ENCODE measurements around the gene PSMD11.

The PSMD11 gene

DNA sequence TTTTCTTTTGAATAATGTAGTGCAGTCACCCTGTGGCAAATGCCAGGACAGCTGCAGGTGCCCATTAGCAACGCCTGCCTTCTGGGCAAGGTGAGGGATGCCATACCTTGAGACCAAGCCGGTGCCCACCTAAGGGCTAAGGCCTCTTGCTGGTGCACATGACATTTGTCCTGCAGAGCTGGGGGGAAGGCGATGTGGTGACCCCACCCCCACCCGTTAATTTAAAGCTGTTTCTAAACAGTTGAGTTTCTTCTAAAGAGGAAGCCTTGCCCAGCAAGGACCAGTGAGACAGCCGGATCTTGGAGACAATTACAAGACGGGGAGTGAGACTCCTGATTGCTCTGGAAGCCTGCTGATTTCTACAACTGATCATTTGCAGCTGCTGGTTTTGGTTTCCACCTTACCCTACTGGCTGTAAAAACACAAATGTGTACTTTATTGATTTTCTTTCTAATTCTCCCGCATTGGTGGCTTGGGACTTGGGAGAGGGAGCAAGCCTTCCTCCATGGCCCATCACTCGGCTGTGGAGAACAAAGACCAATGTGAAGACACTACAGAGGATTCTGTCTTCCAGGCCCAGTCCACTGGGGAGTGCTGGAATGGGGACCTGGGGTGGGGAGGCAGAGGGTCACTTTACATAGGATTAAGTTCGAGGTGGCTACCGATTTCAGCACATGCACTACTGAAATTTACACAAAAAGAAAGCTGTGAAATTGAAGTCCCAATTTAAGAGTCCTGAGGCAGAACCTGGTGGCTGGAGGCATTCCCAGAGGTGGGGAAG lies 45.2 kb downstream of the PSMD11 start:
- no peak for DNase-seq (ENCODE audit: low read depth, low spot score)

DNA sequence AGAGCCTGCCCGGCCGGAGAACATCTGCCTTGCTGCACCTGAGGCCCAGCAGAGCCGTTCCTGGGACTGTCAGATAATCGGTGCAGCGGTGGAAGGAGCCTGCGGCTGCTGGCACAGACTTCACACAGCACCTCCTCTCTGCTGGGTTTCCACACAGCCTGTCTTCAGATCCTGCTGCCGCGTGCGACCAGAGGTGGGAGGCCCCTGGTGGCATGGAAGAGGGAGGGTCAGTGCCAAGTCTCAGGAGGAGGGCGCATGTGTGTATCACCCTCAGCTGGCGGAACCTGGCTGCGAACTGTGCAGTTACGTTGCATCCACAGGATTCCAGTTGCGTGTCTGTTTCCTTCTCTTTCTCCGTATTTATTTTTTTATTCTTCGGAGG lies 45.8 kb downstream of the PSMD11 start:
- no peak for DNase-seq (ENCODE audit: low read depth, low spot score)

DNA sequence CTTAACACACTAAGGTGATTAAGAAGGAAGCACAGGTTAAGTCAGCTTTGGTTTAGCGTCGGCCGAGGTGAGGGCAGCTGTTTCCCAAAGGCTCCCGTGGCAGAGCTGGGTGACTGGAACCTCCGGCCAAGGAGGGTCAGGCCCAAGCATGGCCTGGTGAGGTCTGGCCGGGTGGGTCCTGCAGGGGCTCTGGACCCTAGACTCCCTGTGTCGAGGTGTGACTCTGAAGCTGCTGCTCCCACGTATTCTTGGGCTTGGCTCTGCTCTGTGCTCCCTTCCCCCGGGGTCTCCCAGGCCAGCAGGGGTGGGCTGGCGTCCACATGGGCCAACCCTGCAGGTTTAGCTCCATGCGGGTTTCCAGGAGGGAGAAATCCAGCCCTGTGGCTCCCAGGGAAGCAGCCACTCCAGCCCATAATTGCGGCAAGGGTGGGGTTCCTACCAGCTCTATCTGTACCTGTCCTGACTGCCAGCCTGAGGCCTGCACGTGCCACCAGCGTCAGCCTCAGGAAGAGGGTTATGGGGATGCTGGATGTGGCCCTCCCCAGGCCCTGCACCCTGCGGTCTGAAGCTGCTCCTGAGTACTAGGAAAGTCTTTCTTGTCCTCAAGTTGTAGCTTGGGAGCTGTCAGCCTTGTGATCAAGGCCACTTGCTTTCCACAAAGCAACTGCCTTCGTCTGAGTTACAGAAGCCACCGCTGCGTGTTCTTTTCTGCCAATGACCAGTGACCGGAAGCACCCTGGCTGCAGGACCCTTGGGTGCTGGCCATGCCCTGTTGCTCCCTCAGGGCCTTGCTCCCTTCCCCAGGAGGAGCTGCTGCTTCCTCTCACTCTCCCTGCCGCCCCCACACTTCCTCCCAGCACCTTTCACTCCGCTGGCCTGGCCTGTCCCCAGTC lies 47.3 kb downstream of the PSMD11 start:
- no peak for DNase-seq (ENCODE audit: low read depth, low spot score)

DNA sequence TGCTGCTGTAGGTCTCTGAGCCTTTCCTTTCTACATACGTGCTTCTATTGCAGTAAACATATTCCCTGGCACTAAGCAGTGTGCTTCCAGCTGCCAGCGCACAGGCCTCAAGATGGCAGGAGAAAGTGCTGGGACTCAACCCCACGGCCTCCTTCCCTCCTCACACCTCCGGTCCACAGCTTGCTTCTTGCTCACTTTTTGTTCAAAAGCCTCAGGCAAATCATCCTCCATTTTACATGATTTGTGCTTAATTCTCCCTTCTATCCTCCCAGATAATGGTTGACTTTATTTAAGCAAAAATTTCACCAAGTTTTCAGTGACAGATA lies 47.9 kb downstream of the PSMD11 start:
- DNase-seq (ENCODE audit: low read depth, low spot score) = no peak

DNA sequence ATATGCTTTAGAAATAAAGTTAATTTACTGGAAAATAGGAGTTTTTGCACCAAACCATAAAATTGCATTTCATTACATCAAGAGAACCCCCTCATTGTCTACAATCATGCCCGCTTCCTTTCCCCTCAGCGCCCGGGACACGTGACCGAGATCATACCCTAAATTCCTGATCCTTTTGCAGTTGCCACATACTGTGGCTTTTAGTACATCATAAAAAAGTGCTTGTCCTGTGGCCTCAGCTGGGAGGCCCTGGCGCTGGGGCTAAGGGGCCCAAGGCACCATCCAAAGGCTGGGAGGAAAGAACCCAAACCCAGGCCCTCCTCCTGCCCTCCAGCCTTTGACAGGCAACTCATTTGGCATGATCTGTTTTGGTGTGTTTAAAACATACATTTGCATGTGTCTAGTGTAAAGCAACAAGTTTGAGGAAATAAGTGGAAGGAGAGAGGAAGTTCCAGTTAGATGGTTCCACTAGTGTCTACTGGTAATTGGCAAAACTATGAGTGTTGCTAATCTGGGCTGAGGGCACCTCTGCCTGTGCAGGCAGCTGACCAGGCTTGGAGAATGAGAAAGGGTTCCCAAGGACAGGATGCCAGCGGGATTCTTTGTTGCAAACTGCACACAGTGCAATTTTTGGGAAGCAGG lies 48.5 kb downstream of the PSMD11 start:
- no peak for DNase-seq (ENCODE audit: low read depth, low spot score)

GRCh38 chr17:32493571-32493970 lies 49.3 kb downstream of the PSMD11 start:
- no peak for DNase-seq (ENCODE audit: low read depth, low spot score)

- DNase-seq (ENCODE audit: low read depth, low spot score) = no peak
Observed at GRCh38 chr17:32493976-32494513, 49.7 kb downstream of the PSMD11 start.

DNA sequence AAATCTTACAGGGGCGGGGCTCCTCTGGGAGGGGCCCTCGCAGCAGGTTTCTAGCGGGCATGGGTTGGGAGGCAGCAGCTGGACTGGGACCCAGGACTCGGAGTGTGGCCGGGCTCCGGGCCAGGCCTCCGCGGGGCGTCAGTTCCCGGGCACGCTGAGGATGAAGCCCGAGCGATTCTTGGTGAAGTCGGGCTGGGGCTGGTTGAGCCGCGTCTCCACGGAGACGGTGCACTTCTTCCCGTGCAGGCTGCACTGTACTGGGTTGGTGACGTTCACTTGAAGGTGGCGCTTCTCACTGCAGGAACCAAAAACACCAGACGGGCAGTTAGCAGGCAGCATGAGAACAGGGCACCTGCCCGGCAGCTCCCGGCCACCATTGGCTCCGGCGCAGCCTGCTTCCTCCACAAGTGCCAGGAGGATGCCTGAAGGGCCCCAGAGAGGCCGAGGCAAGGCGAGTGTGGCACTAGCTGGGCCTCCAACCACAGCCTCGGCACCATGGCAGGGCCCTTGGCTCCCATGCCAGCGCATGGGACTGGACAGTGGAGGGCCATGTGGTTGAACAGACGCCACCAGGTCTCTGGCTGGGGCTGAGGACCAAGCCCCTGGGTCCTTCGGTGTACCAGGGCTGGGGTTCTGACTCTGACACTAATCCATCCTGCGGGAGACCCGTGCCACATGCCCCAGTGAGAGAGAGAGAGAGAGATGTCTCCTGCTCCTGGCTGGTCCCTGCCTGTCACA lies 50.5 kb downstream of the PSMD11 start:
- DNase-seq (ENCODE audit: low read depth, low spot score) = no peak

DNA sequence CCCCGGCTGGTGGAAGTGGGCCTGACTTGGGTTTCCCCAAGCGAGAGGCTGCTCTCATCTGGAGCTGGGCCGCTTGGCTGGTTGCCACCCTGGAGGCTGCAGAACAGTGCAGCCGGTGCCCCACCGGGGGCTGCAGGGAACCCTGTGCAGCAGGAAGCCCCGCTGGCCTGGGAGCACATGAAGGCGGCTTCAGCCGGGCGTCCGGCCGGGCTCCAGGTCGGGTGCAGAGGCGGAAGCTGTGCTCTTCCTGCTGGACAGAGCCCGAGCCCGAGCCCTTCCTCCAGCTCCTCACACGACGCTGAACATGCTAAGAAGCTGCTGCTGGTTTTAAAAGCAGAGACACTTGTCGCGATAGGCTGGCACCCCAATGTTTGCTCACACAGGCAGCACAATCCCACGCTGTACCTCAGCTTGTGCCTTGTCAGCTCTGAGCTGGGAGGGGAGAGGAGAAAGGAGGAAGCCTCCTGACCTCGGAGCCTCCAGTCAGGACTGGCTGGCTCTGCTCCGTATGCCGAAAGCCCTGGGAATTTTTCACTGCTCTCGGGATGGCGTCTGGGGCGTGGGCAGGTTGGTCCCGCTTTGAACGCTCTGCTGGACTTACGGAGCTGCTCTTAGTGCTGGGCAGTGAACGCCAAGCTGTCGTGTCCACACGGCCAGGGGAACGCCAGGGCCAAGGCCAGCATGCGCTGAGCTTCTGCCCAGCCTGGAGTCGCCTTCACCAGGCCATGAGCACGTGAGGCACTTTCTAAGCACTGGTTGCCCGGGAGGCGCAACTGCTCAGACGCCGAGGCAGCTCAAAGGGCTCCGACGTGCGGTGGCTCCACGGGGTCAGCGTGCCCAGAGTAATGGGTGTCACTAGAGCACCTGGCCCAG lies 51.3 kb downstream of the PSMD11 start:
- no peak for DNase-seq (ENCODE audit: low read depth, low spot score)

- no peak for DNase-seq (ENCODE audit: low read depth, low spot score)
Observed at GRCh38 chr17:32496395-32497073, 52.2 kb downstream of the PSMD11 start.

DNA sequence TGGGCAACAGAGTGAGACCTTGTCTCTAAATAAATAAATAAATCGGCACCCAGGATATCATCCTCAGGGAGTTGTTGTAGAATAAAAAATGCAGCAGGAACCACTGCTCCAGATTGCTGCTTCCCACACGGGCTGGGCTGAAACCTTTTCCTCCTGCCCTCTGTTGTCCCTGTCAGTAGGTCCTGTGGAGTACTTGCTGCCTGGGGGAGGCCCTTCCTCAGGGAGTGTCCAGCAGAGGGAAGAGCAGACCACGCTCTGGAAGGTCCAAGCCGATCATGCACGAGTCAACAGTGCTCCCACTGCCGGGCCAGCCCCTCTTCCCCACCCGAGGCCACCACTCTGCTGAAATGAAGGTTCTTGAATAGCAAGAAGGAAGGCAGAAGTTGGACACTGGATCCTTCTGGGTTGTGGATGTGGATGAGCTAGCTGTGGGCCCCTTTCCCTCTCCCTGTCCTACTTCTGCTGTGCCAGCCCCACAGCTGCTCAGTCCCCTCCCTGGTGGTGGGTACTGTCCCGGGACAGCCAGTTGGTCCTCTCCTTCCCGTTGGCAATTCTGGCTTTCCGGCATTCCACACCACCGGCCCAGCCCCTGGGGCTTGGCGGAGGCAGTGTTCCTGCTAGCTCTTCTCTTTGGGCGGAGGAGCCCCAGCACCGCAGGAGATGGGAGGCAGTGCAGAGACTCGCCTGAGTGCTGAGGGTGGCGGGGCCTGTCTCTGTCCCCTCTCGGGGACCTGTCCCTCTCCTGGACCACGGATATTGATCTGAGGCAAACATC lies 53.3 kb downstream of the PSMD11 start:
- no peak for DNase-seq (ENCODE audit: low read depth, low spot score)

DNA sequence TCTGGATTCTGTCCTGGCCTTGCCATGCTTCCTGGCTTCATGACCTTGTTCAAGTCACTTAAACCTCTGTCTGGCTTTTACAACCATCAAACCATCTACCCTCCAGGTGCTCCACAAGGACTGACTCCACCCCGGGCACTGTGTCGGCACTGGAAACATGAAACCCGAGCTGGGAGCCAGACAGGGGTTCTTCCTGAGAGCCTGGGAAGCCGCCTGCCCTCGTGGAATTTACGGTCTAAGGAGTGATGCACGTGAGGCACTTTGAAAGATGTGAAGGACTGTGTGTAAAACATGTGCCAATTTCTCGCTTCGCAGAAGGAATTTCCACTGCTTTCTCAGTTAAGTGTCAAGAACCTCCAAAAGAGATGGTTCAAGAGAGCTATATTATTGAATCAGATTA lies 54.1 kb downstream of the PSMD11 start:
- DNase-seq (ENCODE audit: low read depth, low spot score) = no peak

DNA sequence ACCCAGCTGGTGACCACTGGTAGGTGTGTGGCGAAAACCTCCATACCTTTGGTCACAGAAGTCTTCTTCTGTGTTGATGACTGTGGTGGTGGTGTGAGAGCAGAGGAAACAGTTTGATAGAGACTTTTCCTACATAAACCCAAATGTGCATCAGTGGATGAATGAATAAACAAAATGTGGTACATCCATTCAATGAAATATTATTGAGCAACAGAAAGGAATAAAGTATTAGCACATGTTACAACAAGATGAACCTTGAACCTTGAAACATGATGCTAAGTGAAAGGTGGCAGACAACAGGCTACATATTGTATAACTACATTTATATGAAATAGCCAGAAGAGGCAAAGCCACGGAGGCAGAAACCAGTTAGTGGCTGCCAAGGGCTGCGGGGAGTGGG lies 57.7 kb downstream of the PSMD11 start:
- no peak for DNase-seq (ENCODE audit: low read depth, low spot score)

- DNase-seq (ENCODE audit: low read depth, low spot score) = no peak
Observed at GRCh38 chr17:32502710-32503109, 58.4 kb downstream of the PSMD11 start.

GRCh38 chr17:32503251-32504165 lies 59.2 kb downstream of the PSMD11 start:
- no peak for DNase-seq (ENCODE audit: low read depth, low spot score)

GRCh38 chr17:32504166-32504990 lies 60.1 kb downstream of the PSMD11 start:
- no peak for DNase-seq (ENCODE audit: low read depth, low spot score)

GRCh38 chr17:32508926-32509325 lies 64.6 kb downstream of the PSMD11 start:
- no peak for DNase-seq (ENCODE audit: low read depth, low spot score)

All from activated CD4-positive, CD25-positive, alpha-beta regulatory T cell treated with anti-CD3 and anti-CD28 coated beads, Interleukin-2, amount 50 U/mL, for 16 hours (primary cell).